GM19467 (cell line): ENCODE measurements around the gene PHLPP2.

ENCODE experiments used
- ATAC-seq: cut with Tn5 transposase; IDR thresholded peaks from one replicate; pipeline ENCODE4 v1.9.1; 2021; ENCODE audit warnings: mild to moderate bottlenecking, moderate library complexity; ENCODE audit not compliant: unreplicated experiment

Gene PHLPP2

GRCh38 chr16:71672803-71673581 is 51.5 kb downstream of the PHLPP2 start:
- ATAC-seq = no peak

- ATAC-seq = no peak
These were observed 52.4 kb downstream of the PHLPP2 start for GRCh38 chr16:71672125-71672524.

- no peak for ATAC-seq
These were observed 53.3 kb downstream of the PHLPP2 start for GRCh38 chr16:71671165-71671564.

- ATAC-seq = no peak
These were observed 54.0 kb downstream of the PHLPP2 start for GRCh38 chr16:71670537-71670936.

GRCh38 chr16:71669926-71670536 is 54.5 kb downstream of the PHLPP2 start:
- ATAC-seq = no peak

- ATAC-seq = no peak
These were observed 57.4 kb downstream of the PHLPP2 start for GRCh38 chr16:71666928-71667707.

DNA sequence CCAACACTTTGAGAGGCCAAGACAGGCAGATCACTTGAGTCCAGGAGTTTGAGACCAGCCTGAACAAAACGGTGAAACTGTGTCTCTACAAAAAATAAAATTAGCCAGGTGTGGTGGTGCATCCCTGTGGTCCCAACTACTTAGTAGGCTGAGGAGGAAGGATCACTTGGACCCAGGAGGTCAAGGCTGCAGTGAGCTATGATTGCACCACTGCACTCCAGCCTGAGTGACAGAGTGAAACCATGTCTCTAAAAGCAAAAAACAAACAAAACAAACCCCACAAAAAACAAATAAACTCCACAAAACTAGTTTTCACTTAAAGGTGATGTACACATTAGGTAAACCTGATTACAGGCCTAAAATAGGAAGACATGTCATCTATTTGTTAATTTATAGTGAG is 58.2 kb downstream of the PHLPP2 start:
- ATAC-seq = no peak

DNA sequence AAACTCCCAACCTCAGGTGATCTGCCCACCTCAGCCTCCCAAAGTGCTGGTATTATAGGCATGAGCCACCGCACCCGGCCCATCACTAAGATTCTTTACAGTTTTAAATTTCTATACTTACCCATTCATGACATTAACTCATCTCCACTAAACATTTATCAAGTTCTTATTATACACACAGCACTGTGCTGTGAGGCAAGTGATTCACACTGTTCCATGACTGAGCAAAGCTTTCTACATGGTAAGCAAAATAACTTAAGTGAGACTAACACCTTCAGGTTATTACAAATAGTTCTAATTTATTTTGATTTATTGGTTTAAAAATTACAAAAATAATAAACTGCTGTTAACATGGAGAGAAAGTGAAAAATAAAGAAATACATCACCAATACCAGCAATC is 65.0 kb downstream of the PHLPP2 start:
- no peak for ATAC-seq

GRCh38 chr16:71658771-71659170 is 65.7 kb downstream of the PHLPP2 start:
- no peak for ATAC-seq

- no peak for ATAC-seq
These were observed 74.8 kb downstream of the PHLPP2 start for GRCh38 chr16:71649704-71650103.

GRCh38 chr16:71648921-71649320 is 75.6 kb downstream of the PHLPP2 start:
- no peak for ATAC-seq

GRCh38 chr16:71648162-71648561 is 76.3 kb downstream of the PHLPP2 start:
- ATAC-seq = no peak

DNA sequence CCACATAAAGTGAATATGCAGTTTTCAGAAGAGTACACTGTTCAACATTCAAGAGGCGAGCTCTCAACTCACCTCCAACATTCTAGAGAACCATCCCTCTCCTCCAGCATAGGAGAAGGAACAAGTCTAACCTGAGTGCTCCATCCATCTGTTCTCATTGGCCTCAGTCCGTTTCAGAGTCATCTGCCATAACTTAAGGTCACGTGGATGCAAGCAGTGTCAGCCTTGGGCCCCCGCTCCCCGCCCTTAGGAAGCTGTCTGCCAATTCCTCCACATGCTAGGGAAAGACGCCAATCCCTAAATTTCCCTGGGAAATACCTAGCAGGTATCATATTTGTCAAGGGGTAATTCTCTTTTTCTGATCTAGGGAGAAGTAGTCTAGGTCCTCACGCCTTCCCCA is 77.1 kb downstream of the PHLPP2 start:
- no peak for ATAC-seq

GRCh38 chr16:71645450-71645849 is 79.1 kb downstream of the PHLPP2 start:
- ATAC-seq = no peak

GRCh38 chr16:71637398-71637797 is 87.1 kb downstream of the PHLPP2 start:
- ATAC-seq = no peak

- ATAC-seq = no peak
These were observed 88.9 kb downstream of the PHLPP2 start for GRCh38 chr16:71635632-71636031.

DNA sequence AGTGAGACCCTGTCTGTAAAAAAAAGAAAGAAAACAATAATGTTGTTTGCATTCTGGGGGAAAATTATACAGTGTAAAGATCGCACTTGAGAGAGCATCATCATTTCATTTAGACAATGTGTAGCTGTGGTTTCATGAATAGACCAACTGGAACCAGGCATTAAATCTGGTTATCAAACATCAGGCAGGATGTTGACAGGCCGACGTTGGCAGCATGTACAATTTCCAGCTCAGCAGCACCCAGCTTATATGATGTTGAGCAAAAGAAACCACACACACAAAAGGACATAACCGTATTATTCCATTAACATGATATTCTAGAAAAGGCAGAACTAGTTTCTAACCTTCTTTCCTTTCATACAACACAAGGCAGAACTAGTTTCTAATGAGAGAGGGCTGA is 92.7 kb downstream of the PHLPP2 start:
- ATAC-seq = no peak

GRCh38 chr16:71630808-71631207 is 93.7 kb downstream of the PHLPP2 start:
- ATAC-seq = no peak

GRCh38 chr16:71629278-71630016 is 95.1 kb downstream of the PHLPP2 start:
- no peak for ATAC-seq

DNA sequence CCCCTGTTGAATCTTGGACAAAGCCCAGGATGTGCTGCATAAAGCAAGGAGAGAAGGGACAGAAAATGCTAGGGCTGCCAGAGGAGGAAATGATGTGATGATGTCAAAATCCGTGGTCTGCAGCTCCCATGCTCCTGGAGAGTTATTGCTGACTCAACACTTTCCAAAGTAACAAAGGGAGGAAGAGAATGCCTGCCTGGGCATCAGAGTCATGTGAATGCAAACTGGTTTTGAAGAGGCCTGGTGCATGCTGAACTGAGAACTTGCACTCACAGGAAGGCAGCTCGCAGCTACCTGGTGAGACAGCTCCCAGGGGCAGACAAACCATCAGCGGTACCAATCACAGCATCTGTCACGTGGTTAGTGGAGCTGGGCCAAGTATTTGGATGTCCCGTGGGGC is 95.7 kb downstream of the PHLPP2 start:
- ATAC-seq = no peak

DNA sequence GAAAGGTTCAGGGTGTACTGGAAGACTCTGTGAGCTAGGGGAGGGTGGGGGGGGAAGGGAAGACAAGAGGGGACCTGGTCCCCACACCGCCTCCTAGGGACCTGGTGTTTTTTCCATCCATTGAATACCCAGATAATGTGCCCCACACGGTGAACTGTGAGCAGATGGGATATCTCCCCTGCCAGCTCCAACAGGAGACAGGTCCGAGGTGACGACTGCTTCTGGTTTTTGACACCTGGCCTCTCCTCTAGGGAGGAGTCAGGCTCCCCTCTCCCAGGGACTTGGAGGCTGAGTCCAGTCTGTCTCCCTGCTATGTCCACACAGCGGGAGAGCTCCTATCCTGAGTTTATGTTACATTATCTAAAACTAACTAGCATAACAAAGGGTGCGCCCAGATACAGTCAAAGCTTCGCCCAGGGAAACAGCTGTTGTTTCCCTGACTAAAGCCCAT is 96.7 kb downstream of the PHLPP2 start:
- no peak for ATAC-seq
